ENCODE data around the gene RBM19. TPM values are rescaled to one million over a fixed set of nuclear protein-coding genes. Genes with fewer than 3 reads are reported as not detected.

The RBM19 gene
- total and polyA plus RNA-seq, 4 donors: 7.9 to 18.7 (median 9.0) TPM

- H3K27ac ChIP-seq (ENCODE audit: low read depth in 1 of 2, low read length in 2 of 2): no peak overlapping the region
- H3K27me3 ChIP-seq (ENCODE audit: control insufficient read depth in 4 of 4, insufficient read depth in 4 of 4, low read length in 3 of 4): no peaks in the 10 kb centered on the region
- WGBS: 89% methylated on average over 5 of the region's 5 CpGs
- no peak overlapping the region for H3K9ac ChIP-seq (ENCODE audit: low read depth in 1 of 2, low read length in 2 of 2)
- no peak overlapping the region for H3K4me3 ChIP-seq (ENCODE audit: low read depth in 1 of 3, low read length in 3 of 3)
- H3K4me1 ChIP-seq (ENCODE audit: control insufficient read depth in 4 of 4, insufficient read depth in 4 of 4, low read length in 3 of 4): no peaks in the 10 kb centered on the region
- no peak for DNase-seq (ENCODE audit: low spot score)
- peaks cover 2 to 85% (median 41%) of the 10 kb centered on the region in 4 donors for H3K36me3 ChIP-seq (ENCODE audit: control insufficient read depth in 4 of 4, insufficient read depth in 3 of 4, low read depth in 1 of 4, low read length in 3 of 4)
- TF ChIP-seq HNF4A (conservative IDR thresholded peaks at IDR 0.05): no peak
- no peak for TF ChIP-seq HNF4G (IDR thresholded peaks at IDR 0.05)
- no peak for TF ChIP-seq RAD21 (IDR thresholded peaks at IDR 0.05)
- no peak for TF ChIP-seq FOXA2 (IDR thresholded peaks at IDR 0.05)
- no peak for TF ChIP-seq CTCF (IDR thresholded peaks at IDR 0.05; ENCODE audit: low read depth, low read length, missing input control)
- no peaks in the 10 kb centered on the region for H3K9me3 ChIP-seq (ENCODE audit: control insufficient read depth in 4 of 4, low read length in 3 of 4)
These were observed 8.0 kb downstream of the RBM19 start for GRCh38 chr12:113958108-113958507.

DNA sequence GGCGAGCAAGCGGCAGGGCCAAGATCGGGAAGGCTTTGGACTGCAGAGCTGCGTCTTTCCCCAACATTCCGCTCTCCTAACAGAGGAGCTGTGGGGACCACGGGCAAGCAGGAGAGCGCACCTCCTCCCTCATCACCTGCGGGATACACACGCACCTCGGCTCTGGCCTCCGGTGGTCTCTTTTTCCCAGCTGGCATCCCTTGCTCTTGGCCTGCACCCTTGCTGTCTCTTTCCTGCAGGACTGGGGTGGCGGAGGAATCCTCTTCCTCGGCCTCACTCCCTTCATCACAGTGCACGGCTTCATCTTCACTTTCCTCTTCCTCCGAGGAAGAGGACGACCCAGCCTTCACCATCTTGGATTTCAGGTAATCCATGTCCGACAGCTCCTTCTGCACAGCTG is 8.5 kb downstream of the RBM19 start:
- H3K9me3 ChIP-seq (ENCODE audit: control insufficient read depth in 4 of 4, low read length in 3 of 4): no peaks in the 10 kb centered on the region
- H3K27ac ChIP-seq (ENCODE audit: low read depth in 1 of 2, low read length in 2 of 2): no peak overlapping the region
- H3K4me3 ChIP-seq (ENCODE audit: low read depth in 1 of 3, low read length in 3 of 3): no peak overlapping the region
- no peaks in the 10 kb centered on the region for H3K4me1 ChIP-seq (ENCODE audit: control insufficient read depth in 4 of 4, insufficient read depth in 4 of 4, low read length in 3 of 4)
- DNase-seq (ENCODE audit: low spot score): no peak
- 93% methylated on average over 17 of the region's 17 CpGs for WGBS
- H3K27me3 ChIP-seq (ENCODE audit: control insufficient read depth in 4 of 4, insufficient read depth in 4 of 4, low read length in 3 of 4): no peaks in the 10 kb centered on the region
- TF ChIP-seq YY1 (IDR thresholded peaks at IDR 0.05) (no peak), FOXA2 (IDR thresholded peaks at IDR 0.05) (no peak)
- peaks cover 2 to 85% (median 41%) of the 10 kb centered on the region in 4 donors for H3K36me3 ChIP-seq (ENCODE audit: control insufficient read depth in 4 of 4, insufficient read depth in 3 of 4, low read depth in 1 of 4, low read length in 3 of 4)
- H3K9ac ChIP-seq (ENCODE audit: low read depth in 1 of 2, low read length in 2 of 2): no peak overlapping the region

- no peak for DNase-seq (ENCODE audit: low spot score)
- WGBS: 71% methylated on average over 15 of the region's 15 CpGs
- Histone ChIP-seq H3K4me3 (ENCODE audit: low read depth in 1 of 3, low read length in 3 of 3) (no peak overlapping the region), H3K27ac (ENCODE audit: low read depth in 1 of 2, low read length in 2 of 2) (no peak overlapping the region), H3K4me1 (ENCODE audit: control insufficient read depth in 4 of 4, insufficient read depth in 4 of 4, low read length in 3 of 4) (no peaks in the 10 kb centered on the region), H3K36me3 (ENCODE audit: control insufficient read depth in 4 of 4, insufficient read depth in 3 of 4, low read depth in 1 of 4, low read length in 3 of 4) (peaks cover 5 to 81% (median 29%) of the 10 kb centered on the region in 4 donors), H3K27me3 (ENCODE audit: control insufficient read depth in 4 of 4, insufficient read depth in 4 of 4, low read length in 3 of 4) (no peaks in the 10 kb centered on the region), H3K9ac (ENCODE audit: low read depth in 1 of 2, low read length in 2 of 2) (no peak overlapping the region), H3K9me3 (ENCODE audit: control insufficient read depth in 4 of 4, low read length in 3 of 4) (no peaks in the 10 kb centered on the region)
- TF ChIP-seq GABPA (IDR thresholded peaks at IDR 0.05 in 1 of 2, conservative IDR thresholded peaks at IDR 0.05 in 1 of 2) (no peak), CTCF (IDR thresholded peaks at IDR 0.05; ENCODE audit: low read depth, low read length, missing input control) (peak; percentile 52), FOXA1 (IDR thresholded peaks at IDR 0.05) (no peak), YY1 (IDR thresholded peaks at IDR 0.05) (no peak), RAD21 (IDR thresholded peaks at IDR 0.05) (peak; percentile 34 to 65), NR2F2 (IDR thresholded peaks at IDR 0.05) (no peak), HNF4A (conservative IDR thresholded peaks at IDR 0.05) (peak in 1 of 2 donors; percentile 28), ATF3 (IDR thresholded peaks at IDR 0.05) (no peak), FOXA2 (IDR thresholded peaks at IDR 0.05) (no peak), SP1 (IDR thresholded peaks at IDR 0.05) (no peak)
These were observed 10.8 kb downstream of the RBM19 start for GRCh38 chr12:113955109-113955970.
